ENCODE results near the gene ZNF107. TPM values are rescaled to one million over a fixed set of nuclear protein-coding genes. Genes with fewer than 3 reads are reported as not detected.

Gene ZNF107
- polyA plus RNA-seq, 3 donors, result 0.44 to 0.89 (median 0.65) TPM

- Histone ChIP-seq H4K20me1 (ENCODE audit: insufficient read depth, low read length) (no peaks in the 10 kb centered on the region), H3K27me3 (ENCODE audit: control insufficient read depth in 2 of 2, insufficient read depth in 2 of 2, low read length in 2 of 2) (no peaks in the 10 kb centered on the region), H3K79me2 (ENCODE audit: insufficient read depth, low read length) (no peaks in the 10 kb centered on the region), H3K27ac (ENCODE audit: low read depth in 1 of 2, low read length in 2 of 2) (no peak overlapping the region), H3K4me3 (replicated peaks in 1 of 3; ENCODE audit: low read depth in 2 of 3, low read length in 3 of 3) (no peak overlapping the region), H3K9me3 (replicated peaks in 1 of 2; ENCODE audit: control insufficient read depth in 1 of 2, insufficient read depth in 1 of 2, low read length in 2 of 2) (peaks cover 41 to 59% of the 10 kb centered on the region in 2 donors), H3K4me2 (replicated peaks; ENCODE audit: extremely low read depth, low read length, poor library complexity, severe bottlenecking) (no peak overlapping the region), H2AFZ (ENCODE audit: insufficient read depth, low read depth, low read length, poor library complexity, severe bottlenecking) (no peak overlapping the region), H3K36me3 (replicated peaks in 1 of 2; ENCODE audit: control insufficient read depth in 1 of 2, insufficient read depth in 2 of 2, low read length in 2 of 2) (no peaks in the 10 kb centered on the region), H3K4me1 (ENCODE audit: control insufficient read depth in 1 of 2, insufficient read depth in 2 of 2, low read length in 2 of 2) (no peaks in the 10 kb centered on the region), H3K9ac (ENCODE audit: insufficient read depth, low read length, poor library complexity, severe bottlenecking) (no peak overlapping the region)
- intact Hi-C loops (cut with micrococcal nuclease), result no loop called here
- H3K36me3 Mint-ChIP-seq, result no peaks in the 10 kb centered on the region
- no peak overlapping the region for H3K4me3 Mint-ChIP-seq
- H3K27me3 Mint-ChIP-seq (ENCODE audit: low read depth in 3 of 3), result peaks cover 0 to 1% (median 0%) of the 10 kb centered on the region in 3 donors
- WGBS (ENCODE audit: insufficient coverage), result 100% methylated on average over 5 of the region's 11 CpGs
- DNase-seq, result no peak
- peaks cover 21 to 58% (median 49%) of the 10 kb centered on the region in 7 donors for H3K9me3 Mint-ChIP-seq
- no peaks in the 10 kb centered on the region for H3K4me1 Mint-ChIP-seq
- H3K27ac Mint-ChIP-seq, result peak overlapping the region in 1 of 7 donors; percentile 50
- TF ChIP-seq CTCF (IDR thresholded peaks at IDR 0.05), result no peak
Observed at GRCh38 chr7:64653721-64654401, 12.1 kb upstream of the ZNF107 start.

GRCh38 chr7:64654796-64655548 lies 11.0 kb upstream of the ZNF107 start:
- no peaks in the 10 kb centered on the region for H3K27me3 ChIP-seq (ENCODE audit: control insufficient read depth in 2 of 2, insufficient read depth in 2 of 2, low read length in 2 of 2)
- Mint-ChIP-seq H3K27ac (no peak overlapping the region), H3K36me3 (no peaks in the 10 kb centered on the region), H3K4me3 (no peak overlapping the region), H3K9me3 (peaks cover 20 to 63% (median 50%) of the 10 kb centered on the region in 7 donors), H3K27me3 (ENCODE audit: low read depth in 3 of 3) (no peaks in the 10 kb centered on the region), H3K4me1 (no peaks in the 10 kb centered on the region)
- WGBS (ENCODE audit: insufficient coverage), result 83% methylated on average over 3 of the region's 5 CpGs
- TF ChIP-seq CTCF (IDR thresholded peaks at IDR 0.05), result no peak
- no peak overlapping the region for H2AFZ ChIP-seq (ENCODE audit: insufficient read depth, low read depth, low read length, poor library complexity, severe bottlenecking)
- no peaks in the 10 kb centered on the region for H3K79me2 ChIP-seq (ENCODE audit: insufficient read depth, low read length)
- no peaks in the 10 kb centered on the region for H4K20me1 ChIP-seq (ENCODE audit: insufficient read depth, low read length)
- H3K36me3 ChIP-seq (replicated peaks in 1 of 2; ENCODE audit: control insufficient read depth in 1 of 2, insufficient read depth in 2 of 2, low read length in 2 of 2), result no peaks in the 10 kb centered on the region
- H3K4me2 ChIP-seq (replicated peaks; ENCODE audit: extremely low read depth, low read length, poor library complexity, severe bottlenecking), result no peak overlapping the region
- DNase-seq, result no peak
- H3K9me3 ChIP-seq (replicated peaks in 1 of 2; ENCODE audit: control insufficient read depth in 1 of 2, insufficient read depth in 1 of 2, low read length in 2 of 2), result peaks cover 39 to 59% of the 10 kb centered on the region in 2 donors
- H3K4me3 ChIP-seq (replicated peaks in 1 of 3; ENCODE audit: low read depth in 2 of 3, low read length in 3 of 3), result no peak overlapping the region
- no peaks in the 10 kb centered on the region for H3K4me1 ChIP-seq (ENCODE audit: control insufficient read depth in 1 of 2, insufficient read depth in 2 of 2, low read length in 2 of 2)
- intact Hi-C loops (cut with micrococcal nuclease), result no loop called here
- H3K9ac ChIP-seq (ENCODE audit: insufficient read depth, low read length, poor library complexity, severe bottlenecking), result no peak overlapping the region
- no peak overlapping the region for H3K27ac ChIP-seq (ENCODE audit: low read depth in 1 of 2, low read length in 2 of 2)
